Fibroblast of mammary gland (primary cell): ENCODE data around the gene FAM222B.
"Not testable (repeated sequence)": the region's sequence is repeated elsewhere in the genome, so short reads cannot be mapped to it uniquely, and the experiment has no call there.

Experiments
- DNase-seq: peaks from one replicate; pipeline ENCODE4 v3.0.0-alpha.2; 2010; ENCODE audit warnings: low read depth
- H3K4me3 ChIP-seq: 2 replicates; pipeline ENCODE4 v1.5.1; 2011; ENCODE audit warnings: low read depth, mild to moderate bottlenecking, low read length, moderate library complexity; ENCODE audit not compliant: control insufficient read depth
- CTCF ChIP-seq: conservative IDR thresholded peaks from 2 replicates; pipeline ENCODE4 v1.5.1; 2011; ENCODE audit warnings: low read depth, low read length, inconsistent platforms; ENCODE audit not compliant: control insufficient read depth, insufficient read depth

Gene FAM222B

GRCh38 chr17:28879886-28880571 lies 37.4 kb upstream of the FAM222B start:
- no peak for TF ChIP-seq CTCF
- no peak overlapping the region for H3K4me3 ChIP-seq
- DNase-seq = no peak

DNA sequence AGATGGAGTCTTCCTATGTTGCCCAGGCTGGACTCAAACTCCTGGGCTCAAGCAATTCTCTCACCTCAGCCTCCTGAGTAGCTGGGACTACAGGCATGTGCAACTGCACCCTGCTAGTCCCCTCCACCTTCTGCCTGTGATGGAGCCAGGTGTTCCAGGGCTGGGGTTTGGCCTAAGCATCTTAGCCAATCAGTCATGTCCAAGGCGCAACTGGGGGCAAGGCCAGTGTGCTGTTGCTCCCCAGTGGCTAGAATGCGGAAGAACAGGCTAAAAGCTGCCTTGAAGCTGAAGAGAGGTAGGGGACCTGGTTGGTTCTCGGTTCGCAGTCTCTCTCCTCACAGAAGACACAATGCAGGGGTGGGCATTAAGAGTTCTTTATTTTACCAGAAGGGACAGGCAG lies 36.4 kb upstream of the FAM222B start:
- no peak overlapping the region for H3K4me3 ChIP-seq
- DNase-seq = peak; percentile 33
- TF ChIP-seq CTCF = peak; percentile 45

- no peak for TF ChIP-seq CTCF
- no peak for DNase-seq
- no peak overlapping the region for H3K4me3 ChIP-seq
Observed at GRCh38 chr17:28878158-28878910, 35.7 kb upstream of the FAM222B start.

GRCh38 chr17:28877150-28877711 lies 34.6 kb upstream of the FAM222B start:
- H3K4me3 ChIP-seq, DNase-seq: not testable (repeated sequence)

- DNase-seq = no peak
- H3K4me3 ChIP-seq = no peak overlapping the region
- no peak for TF ChIP-seq CTCF
Observed at GRCh38 chr17:28875848-28876550, 33.4 kb upstream of the FAM222B start.

DNA sequence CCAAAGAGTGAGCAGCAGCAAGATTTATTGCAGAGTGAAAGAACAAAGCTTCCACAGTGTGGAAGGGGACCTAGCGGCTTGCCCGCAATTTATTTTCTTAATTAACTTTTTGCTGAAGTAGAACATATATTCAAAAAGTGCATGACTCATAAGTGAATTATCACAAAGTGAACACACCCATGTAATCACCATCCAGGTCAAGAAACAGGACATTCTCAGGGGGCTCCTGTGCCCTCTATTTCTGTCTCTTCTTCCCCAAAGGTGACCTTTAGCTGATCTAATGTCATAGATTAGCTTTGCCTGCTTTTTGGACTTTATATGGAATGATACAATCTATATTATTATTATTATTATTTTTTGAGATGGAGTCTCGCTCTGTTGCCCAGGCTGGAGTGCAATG lies 32.2 kb upstream of the FAM222B start:
- no peak for TF ChIP-seq CTCF
- no peak for DNase-seq
- H3K4me3 ChIP-seq = no peak overlapping the region

GRCh38 chr17:28873839-28874238 lies 31.2 kb upstream of the FAM222B start:
- no peak for TF ChIP-seq CTCF
- no peak for DNase-seq
- H3K4me3 ChIP-seq = no peak overlapping the region
